GM19023 (cell line): ENCODE measurements around the gene WWTR1.

ENCODE experiments used
- ATAC-seq: cut with Tn5 transposase; IDR thresholded peaks from one replicate; pipeline ENCODE4 v1.9.1; 2021; ENCODE audit warnings: mild to moderate bottlenecking, moderate library complexity; ENCODE audit not compliant: unreplicated experiment

The WWTR1 gene

GRCh38 chr3:149655826-149656574, 1.8 kb downstream of the WWTR1 start:
- no peak for ATAC-seq

GRCh38 chr3:149654188-149654601, 3.6 kb downstream of the WWTR1 start:
- no peak for ATAC-seq

DNA sequence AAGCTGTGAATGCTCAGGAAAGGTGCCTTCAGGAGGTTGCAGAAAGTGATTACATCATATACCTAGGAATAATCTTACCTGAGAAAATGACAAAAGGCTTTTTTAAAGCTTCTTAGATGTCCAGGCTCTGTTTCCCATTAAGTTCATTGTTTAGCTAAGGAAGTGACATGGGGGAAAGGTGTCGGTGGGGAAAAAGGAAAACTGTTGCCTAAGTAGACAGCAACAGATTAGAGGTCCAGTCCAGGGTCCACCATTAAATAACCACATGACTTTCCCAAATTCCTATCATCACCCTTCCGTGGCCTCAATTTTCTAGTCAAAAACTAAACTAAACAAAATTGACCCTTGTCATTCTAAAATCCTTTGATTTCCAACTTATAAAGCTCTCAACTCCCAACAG, 4.3 kb downstream of the WWTR1 start:
- ATAC-seq, result no peak

- ATAC-seq, result no peak
These were observed 4.7 kb downstream of the WWTR1 start for GRCh38 chr3:149653136-149653535.

DNA sequence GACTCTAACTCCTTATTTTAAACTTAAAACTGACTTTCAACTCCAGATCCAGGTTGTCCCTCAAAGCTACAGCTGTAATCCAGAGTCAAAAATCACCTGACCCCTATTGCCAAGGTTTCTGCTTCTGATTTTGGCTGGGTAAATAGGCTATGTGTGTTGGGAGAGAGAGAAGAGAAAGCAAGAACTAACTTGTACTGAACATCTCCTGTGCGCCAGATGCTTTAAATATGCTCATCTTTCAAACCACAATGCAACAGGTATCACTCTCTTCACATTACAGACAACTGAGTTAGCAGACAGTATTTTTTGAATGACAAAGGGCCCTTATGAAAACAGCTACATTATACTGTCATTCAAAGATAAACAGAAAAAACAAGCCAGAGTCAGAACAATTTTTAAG, 7.0 kb downstream of the WWTR1 start:
- ATAC-seq, result no peak

DNA sequence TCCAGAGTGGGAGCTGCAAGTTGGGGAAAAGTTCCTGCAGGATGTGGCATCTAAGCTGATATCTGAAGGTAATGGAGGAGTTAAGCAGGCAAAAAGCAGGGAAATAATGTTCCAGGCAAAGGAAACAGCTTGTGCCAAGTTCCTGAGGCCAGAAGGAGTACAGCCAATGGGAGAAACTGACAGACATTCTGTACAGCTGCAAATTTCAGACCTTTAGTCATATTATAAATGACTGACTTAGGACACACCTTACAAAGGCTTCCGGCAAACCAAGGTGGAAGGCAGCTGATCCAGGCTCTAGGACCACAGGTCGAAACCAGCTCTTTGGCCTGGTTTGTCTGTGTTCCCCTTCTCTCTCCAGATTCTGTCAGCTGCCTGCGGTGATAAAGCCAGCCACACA, 9.3 kb downstream of the WWTR1 start:
- no peak for ATAC-seq

DNA sequence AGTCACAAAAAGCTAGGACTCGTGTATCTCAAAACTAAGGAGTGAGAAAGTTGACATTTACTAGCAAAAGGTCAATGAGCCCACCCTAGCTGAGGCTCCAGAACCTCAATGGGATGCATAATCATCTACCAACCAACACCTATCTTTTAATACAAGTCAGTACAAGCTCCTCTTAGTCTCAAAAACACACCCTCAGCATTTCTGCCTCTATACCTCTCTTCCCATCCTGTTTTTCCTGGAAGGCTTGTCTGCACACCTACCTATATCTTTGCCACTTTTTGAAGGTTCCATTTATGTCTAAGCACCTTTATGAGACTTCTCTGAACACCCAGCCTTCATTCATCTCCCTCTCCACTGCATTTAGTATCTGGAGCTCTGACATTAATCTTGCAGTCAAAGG, 10.0 kb downstream of the WWTR1 start:
- ATAC-seq, result no peak

- no peak for ATAC-seq
These were observed 10.5 kb downstream of the WWTR1 start for GRCh38 chr3:149647285-149647684.

GRCh38 chr3:149646181-149646766, 11.6 kb downstream of the WWTR1 start:
- ATAC-seq, result no peak

- no peak for ATAC-seq
These were observed 13.9 kb downstream of the WWTR1 start for GRCh38 chr3:149643963-149644362.

DNA sequence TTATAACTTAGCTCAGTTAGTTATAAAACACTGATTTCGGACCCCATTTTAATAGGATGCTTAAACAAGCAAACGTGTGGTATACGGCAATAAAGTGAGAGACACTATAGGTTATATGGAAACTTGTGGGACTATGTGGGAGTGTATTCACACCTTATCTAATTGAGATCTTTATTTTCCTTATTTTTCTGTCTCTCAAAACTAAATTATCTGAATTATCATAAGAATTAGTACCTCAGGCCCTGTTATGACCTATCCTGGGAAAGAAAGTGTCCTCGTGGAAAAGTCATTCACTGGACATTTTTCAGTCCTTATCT, 14.4 kb downstream of the WWTR1 start:
- ATAC-seq, result no peak

- ATAC-seq, result no peak
These were observed 16.7 kb downstream of the WWTR1 start for GRCh38 chr3:149640976-149641728.

DNA sequence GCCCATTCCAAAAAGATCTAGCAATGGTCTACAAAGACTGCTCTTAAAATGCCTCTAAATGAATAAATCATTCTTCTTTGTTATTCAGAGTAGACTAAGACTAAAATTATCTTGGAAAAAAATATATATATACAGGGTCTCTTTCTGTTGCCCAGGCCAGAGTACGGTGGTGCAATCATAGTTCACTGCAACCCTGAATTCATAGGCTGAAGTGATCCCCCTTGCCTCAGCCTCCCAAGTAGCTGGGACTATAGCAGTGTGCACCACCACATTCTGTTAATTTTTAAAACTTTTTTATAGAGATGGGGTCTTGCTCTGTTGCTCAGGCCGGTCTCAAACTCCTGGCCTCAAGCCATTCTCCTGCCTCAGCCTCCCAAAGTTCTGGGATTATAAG, 18.7 kb downstream of the WWTR1 start:
- ATAC-seq, result no peak

DNA sequence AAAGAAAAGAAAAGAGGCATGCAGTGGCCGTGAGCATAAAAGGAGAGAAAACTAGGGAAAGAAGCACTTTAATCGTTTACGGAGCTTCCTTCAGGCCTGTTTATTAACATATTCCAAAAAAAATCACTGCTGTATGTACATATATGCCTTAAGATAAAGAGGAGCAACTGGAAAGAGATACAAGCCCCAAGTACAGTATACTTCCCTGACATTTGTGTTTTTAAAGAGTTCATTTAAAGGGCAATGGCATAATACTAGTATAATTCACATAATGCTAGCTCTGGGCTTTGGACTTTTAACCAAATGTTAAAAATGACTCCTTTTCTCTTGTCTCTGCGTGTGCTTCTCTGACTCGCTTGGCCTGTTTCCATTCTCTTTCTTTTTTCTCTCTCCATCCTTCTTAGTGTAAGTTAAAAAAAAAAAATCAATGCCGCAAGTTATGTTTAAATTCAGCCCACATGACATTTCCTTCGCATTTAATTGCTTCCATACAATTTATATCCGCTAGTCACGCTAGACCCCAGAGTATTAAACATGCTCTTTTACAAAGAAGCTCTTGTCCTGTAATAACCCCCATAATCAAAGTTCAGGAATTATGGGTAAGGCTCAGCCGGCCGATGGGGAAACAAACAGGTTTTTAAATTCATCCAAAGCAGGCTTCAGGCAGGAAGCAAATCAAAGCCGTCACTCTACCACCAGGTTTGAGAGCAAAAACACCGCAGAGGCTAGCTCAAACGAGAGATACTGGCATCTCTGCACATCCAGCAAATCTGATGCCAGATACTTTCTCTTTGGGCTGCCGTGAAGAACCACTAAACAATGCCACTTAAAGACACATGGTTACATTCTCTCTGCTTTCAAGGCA, 19.4 kb downstream of the WWTR1 start:
- no peak for ATAC-seq

DNA sequence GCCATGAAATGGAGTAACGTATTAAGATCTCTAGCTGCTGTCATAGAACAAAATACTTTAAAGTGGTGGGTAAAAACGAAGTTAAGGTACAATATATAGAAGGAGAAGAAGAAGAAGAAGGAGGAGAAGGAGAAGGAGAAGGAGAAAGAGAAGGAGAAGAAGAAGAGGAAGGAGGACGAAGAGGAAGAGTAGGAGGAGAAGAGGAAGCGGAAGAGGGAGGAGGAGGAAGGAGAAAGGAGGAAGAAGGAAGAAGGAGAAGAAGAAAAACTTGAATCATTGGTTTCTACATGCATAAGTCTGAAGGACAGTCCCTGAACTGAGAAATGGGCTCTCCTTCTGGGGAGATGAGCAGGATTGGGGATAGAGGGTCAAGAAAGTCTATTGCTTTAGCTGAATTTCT, 22.4 kb downstream of the WWTR1 start:
- ATAC-seq, result no peak

DNA sequence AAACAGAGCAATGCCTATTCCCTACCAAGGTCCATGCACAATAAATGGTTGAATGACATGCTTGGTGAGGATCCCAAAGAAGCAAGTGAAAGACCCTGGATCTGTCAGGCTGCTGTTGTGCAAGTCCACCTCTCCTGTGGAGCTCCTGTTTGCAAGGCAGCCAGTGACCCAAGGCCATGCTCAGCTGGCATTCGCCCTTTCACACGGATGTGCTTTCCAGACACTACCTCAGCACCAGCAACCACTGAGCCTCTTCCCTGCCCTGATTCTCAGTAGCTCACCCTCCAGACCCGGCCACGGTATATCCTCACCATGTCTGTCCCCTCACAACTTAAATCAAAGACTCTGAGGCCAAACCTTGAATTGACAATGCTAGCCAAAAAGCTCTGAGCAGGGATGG, 23.3 kb downstream of the WWTR1 start:
- no peak for ATAC-seq

DNA sequence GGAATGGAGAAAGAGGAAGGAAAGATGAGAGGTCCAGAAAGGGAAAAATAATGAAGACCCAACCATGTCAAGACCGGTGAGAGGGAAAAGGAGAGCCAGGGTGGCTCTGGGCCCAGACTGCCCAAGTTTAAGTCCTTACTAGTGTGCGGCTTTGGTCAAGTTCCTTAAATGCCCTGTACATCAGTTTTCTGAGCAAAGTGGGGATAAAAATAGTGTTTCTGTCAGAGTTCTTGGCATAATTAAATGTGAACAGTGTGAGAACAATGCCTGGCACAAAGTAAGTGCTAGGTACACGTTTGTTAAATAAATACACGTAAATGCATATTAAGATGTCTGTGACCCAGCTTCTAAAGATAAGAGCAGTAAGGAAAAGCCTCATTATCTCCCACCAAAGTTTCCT, 23.8 kb downstream of the WWTR1 start:
- no peak for ATAC-seq

GRCh38 chr3:149632225-149632624, 25.6 kb downstream of the WWTR1 start:
- ATAC-seq, result no peak

GRCh38 chr3:149630806-149631205, 27.0 kb downstream of the WWTR1 start:
- ATAC-seq, result no peak

DNA sequence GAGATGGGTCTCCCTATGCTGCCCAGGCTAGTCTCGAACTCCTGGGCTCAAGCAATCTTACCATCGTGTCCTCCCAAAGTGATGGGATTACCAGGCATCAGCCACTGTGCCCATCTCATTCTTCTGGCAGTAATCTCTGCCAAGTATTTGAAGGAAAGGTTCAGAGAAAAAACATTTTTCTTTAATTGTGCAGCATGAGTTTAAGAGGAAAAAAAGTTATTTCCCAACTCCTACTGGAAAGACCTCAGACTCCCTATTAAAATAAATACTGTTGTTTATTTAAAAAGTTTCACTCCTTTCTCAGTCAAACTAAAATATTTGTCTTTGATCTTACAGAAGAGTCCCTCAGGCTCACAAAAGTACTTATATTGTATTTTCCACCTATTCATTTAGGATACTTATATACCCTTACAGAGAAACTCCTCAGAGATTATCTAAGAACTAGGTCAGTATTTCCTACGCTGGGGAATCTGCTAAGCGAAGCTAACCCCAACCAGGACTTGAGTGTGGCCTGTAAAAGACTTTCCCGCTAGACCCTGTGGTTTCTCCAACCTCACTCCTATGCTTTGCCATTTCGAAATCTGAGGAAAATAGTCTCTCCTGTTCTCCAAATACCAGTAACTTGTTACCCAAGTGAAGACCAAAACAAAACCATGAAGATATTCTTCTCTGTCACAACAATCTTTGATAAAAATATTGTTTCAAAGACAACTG, 28.7 kb downstream of the WWTR1 start:
- ATAC-seq, result no peak

DNA sequence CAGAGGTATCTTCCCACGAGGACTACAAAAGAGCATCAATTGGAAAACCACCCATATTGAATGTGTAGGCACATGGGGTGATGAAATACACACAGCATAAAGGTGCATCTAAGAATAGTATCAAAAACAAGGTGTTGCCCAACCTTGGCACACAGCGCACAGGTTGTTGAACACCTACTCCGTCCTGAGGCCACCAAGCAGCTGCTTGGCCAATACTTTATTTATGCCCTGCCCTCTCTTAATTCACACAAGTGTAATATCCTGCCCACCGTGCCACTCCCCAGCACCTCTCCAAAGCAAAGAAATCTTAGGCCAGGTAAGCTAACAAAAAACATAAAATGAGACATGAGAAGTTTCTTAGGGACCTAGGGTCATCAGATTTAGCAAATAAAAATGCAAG, 31.2 kb downstream of the WWTR1 start:
- no peak for ATAC-seq
